NB4 (cell line): ENCODE data around the gene ROR2.

Experiments used
- DNase-seq: peaks from one replicate; pipeline ENCODE4 v3.0.0; 2010; ENCODE audit warnings: low read depth
- H3K4me3 ChIP-seq: one replicate; pipeline ENCODE4 v1.5.1; 2011; ENCODE audit warnings: mild to moderate bottlenecking, low read depth, low read length, moderate library complexity
- CTCF ChIP-seq: IDR thresholded peaks from one replicate; pipeline ENCODE4 v1.5.1; 2012; ENCODE audit warnings: low read depth, low read length
- MYC ChIP-seq: IDR thresholded peaks from 2 replicates; pipeline ENCODE4 v1.6.1; 2011; ENCODE audit warnings: low read depth, low read length
- POLR2A ChIP-seq: IDR thresholded peaks from 2 replicates; pipeline ENCODE4 v1.6.1; 2011; ENCODE audit warnings: mild to moderate bottlenecking; ENCODE audit not compliant: insufficient read length; ENCODE audit errors: extremely low read depth
- TF ChIP-seq, protein P1 (sequence below): IDR thresholded peaks from 2 replicates; pipeline ENCODE4 v1.6.1; 2011; ENCODE audit warnings: low read depth, low read length

The ROR2 gene

DNA sequence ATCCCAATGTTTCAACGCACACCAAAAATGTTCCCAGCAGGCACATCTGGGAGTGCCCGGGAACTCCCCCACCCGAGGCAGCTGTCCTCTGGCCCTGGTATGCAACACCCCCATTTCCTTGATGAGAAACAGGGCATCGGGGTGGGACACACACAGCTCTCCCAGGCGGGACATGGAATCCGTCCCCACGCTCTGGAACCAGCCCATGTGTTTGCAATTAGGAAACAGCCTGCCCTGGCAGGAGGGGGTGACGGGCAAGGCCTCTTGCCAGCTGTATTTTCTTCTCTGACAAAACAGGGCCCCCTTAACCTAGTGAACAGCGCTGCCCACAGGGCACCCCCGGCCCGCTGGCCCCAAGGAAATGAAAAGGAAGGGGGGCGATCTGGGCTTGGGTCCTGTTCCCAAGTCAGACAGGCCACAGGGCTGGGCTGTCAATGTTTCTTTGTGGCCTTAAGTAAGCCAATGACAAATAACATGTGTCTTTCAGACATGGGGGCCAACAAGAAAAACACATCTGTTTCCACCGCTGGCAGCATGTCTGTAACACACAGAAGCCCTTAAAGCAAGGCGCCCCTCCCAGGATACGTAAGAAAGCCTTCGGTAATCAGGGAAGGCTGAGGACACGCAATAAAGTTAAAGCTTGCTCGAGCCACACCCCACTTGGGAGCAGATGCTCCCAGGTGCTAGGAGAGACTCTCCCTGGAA, 125.3 kb downstream of the ROR2 start:
- no peak for DNase-seq
- TF ChIP-seq MYC (no peak), POLR2A (no peak), CTCF (no peak)
- TF ChIP-seq, protein P1, sequence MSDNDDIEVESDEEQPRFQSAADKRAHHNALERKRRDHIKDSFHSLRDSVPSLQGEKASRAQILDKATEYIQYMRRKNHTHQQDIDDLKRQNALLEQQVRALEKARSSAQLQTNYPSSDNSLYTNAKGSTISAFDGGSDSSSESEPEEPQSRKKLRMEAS = no peak
- H3K4me3 ChIP-seq = no peak overlapping the region

DNA sequence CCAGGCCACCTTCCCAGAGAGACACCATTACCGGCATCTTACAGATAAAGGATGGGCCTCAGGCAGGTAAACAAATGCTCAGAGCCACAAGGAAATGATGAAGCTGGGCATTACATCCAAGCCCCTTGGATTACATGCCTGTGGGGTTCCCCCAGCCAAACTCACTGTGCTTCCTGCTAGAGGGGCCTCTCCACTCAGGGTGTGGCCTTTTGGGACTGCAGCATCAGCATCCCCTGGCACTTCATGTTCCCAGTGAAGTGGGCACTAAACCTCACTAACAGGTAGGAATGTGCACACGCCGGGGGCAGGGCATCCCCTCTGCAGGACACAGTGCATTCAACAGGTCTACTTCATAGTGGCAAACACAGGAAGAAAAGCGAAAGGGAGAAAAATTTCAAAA, 125.9 kb downstream of the ROR2 start:
- no peak overlapping the region for H3K4me3 ChIP-seq
- no peak for DNase-seq
- no peak for TF ChIP-seq MYC
- no peak for TF ChIP-seq CTCF
- TF ChIP-seq POLR2A = no peak
- TF ChIP-seq, protein P1 = no peak

GRCh38 chr9:91820949-91821880, 128.8 kb downstream of the ROR2 start:
- H3K4me3 ChIP-seq = no peak overlapping the region
- DNase-seq = peak; percentile 55
- no peak for TF ChIP-seq POLR2A
- no peak for TF ChIP-seq CTCF
- TF ChIP-seq, protein P1 = no peak
- no peak for TF ChIP-seq MYC

DNA sequence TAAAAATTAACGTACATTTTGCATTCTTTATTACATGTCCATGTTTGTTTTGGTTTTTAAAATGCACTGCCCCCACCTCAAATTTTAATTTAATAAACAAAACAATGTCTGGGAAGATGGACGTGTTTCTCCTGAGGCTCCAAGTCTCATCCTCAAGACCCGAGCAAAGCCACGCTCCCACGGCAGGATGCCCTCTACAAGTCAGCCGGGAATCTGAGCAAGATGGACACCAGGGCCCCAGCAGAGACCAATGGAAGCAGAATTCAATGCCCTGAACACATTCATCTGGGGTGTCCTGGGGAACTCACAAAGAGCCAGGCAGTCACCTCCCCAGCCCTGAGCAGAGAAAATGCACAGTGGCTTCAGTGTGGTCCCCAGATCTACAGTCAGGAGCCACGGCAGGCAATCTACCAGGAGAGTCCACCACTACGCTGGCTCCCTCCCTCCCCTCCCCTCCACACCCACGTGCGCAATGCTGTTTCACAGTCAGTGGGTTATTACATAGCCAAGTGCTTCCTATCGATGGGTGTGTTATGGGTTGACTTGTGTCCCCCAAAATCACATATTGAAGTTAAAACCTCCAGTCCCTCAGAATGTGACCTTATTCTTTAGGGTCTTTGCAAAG, 129.8 kb downstream of the ROR2 start:
- TF ChIP-seq CTCF = no peak
- no peak for TF ChIP-seq POLR2A
- TF ChIP-seq MYC = no peak
- TF ChIP-seq, protein P1 = no peak
- DNase-seq = no peak
- H3K4me3 ChIP-seq = no peak overlapping the region

DNA sequence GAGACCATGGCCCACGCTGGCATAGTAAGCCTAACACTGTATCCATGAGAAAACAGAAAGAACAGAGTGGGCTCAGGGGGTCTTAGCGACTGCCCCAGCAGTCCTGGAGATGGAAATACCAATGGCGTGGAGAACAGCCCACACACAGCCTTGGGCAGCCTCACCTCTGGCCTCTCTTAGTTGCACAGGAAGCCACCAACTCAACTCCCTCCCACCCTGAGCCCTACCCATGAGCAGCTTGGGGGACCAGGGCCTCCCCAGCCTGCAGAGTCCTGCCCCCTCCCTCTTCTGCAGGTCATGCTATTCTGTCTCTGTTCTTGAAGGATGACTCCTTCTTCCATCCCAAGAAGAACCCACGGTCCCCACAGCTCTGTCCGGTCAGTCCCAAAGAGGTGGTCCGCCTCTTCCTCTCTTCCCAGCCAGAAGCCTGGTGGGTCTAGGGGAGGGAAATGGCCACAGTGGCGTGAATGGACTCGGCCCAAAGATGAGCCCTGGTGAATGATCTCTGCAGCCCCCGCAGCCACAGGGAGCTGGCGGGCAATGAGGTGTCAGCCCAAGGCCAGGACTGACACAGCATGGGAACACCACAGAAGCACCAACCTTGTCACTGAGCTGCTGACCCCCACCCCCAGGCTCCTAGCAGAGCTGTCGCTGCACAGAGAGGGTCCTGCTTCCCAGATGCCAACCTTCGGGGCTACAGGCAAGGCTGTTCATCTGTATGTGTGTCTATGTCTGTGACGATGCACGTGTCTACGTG, 131.2 kb downstream of the ROR2 start:
- no peak for TF ChIP-seq MYC
- H3K4me3 ChIP-seq = no peak overlapping the region
- DNase-seq = peak; percentile 69
